GM12878 (cell line): ENCODE results near the gene CELF3. TPM values are rescaled to one million over a fixed set of nuclear protein-coding genes. Genes with fewer than 3 reads are reported as not detected.

Experiments
- ATAC-seq: fragments of 200-7000 bp; cut with Tn5 transposase; 3 replicates; pipeline ENCODE4 v1.9.1; 2020; ENCODE audit warnings: mild to moderate bottlenecking, moderate library complexity
- BruUV-seq: library from RNA; stranded (reverse); fragments of 400-500 nt; replicated peaks from 2 replicates; lab custom pipeline; 2021; lab: Mats Ljungman, UMichigan
- CTCF ChIA-PET: fragments of 300-600 bp; sonication (Branson Sonifier 250); formaldehyde crosslinking; extraction: SDS; loops from one replicate; lab custom pipeline; 2021; ENCODE audit warnings: inconsistent platforms; lab: Yijun Ruan, JAX
- POLR2A ChIA-PET: fragments of 350-600 bp; formaldehyde crosslinking; extraction: SDS; loops from one replicate; lab custom pipeline; 2021; ENCODE audit warnings: inconsistent platforms; lab: Charles Lee
- RAD21 ChIA-PET: fragments of 300-600 bp; sonication (Branson Sonifier 250); formaldehyde crosslinking; loops from one replicate; lab custom pipeline; 2023; ENCODE audit warnings: antibody characterized with exemption; ENCODE audit not compliant: unreplicated experiment; lab: Charles Lee
- SMC1A ChIA-PET: fragments of 300-600 bp; sonication (Branson Sonifier 250); formaldehyde crosslinking; loops from one replicate; lab custom pipeline; 2023; ENCODE audit not compliant: unreplicated experiment, uncharacterized antibody; lab: Charles Lee
- DNase-seq: peaks from one replicate; pipeline ENCODE4 v3.0.0-alpha.2; 2011; ENCODE audit warnings: low read depth, low spot score
- FAIRE-seq: peaks from 3 replicates; lab custom pipeline; 2011; peaks lifted over from hg19 to GRCh38; lab: Jason Lieb, UNC
- H2AFZ ChIP-seq: 2 replicates; pipeline ENCODE4 v1.6.0; 2011; ENCODE audit warnings: low read depth, low read length, control low read depth; ENCODE audit not compliant: control insufficient read depth
- H3K27ac ChIP-seq: 2 replicates; pipeline ENCODE4 v1.5.1; 2011; ENCODE audit warnings: control low read depth; ENCODE audit not compliant: control insufficient read depth, insufficient read depth
- H3K27me3 ChIP-seq, 2 experiments: replicated peaks in 1 of 2; 2 replicates each; pipeline versions ENCODE4 v1.6.0 to v1.6.1; 2011; ENCODE audit warnings: low read length in 1 of 2; ENCODE audit not compliant: control insufficient read depth in 2 of 2, insufficient read depth in 2 of 2
- H3K36me3 ChIP-seq, 2 experiments: 2 replicates each; pipeline ENCODE4 v1.5.1; 2011; ENCODE audit warnings: low read length in 1 of 2; ENCODE audit not compliant: control insufficient read depth in 2 of 2, insufficient read depth in 2 of 2
- H3K4me1 ChIP-seq: 2 replicates; pipeline ENCODE4 v1.6.1; 2011; ENCODE audit warnings: mild to moderate bottlenecking, low read length, moderate library complexity, mixed read lengths; ENCODE audit not compliant: control insufficient read depth, insufficient read depth
- H3K4me2 ChIP-seq: 2 replicates; pipeline ENCODE4 v1.6.0; 2011; ENCODE audit warnings: control low read depth; ENCODE audit not compliant: control insufficient read depth, insufficient read depth
- H3K4me3 ChIP-seq: fragments of 200-600 bp; sonication (generic); 2 replicates; pipeline ENCODE4 v1.5.1; 2016
- H3K79me2 ChIP-seq: 2 replicates; pipeline ENCODE4 v1.6.0; 2011; ENCODE audit warnings: low read length; ENCODE audit not compliant: control insufficient read depth, insufficient read depth
- H3K9ac ChIP-seq: 2 replicates; pipeline ENCODE4 v1.8.0; 2011; ENCODE audit warnings: low read length, control low read depth, mixed read lengths; ENCODE audit not compliant: control insufficient read depth, insufficient read depth
- H3K9me3 ChIP-seq: replicated peaks from 3 replicates; pipeline ENCODE4 v1.5.1; 2011; ENCODE audit warnings: mild to moderate bottlenecking, low read length; ENCODE audit not compliant: control insufficient read depth, insufficient read depth
- H4K20me1 ChIP-seq: 2 replicates; pipeline ENCODE4 v1.6.0; 2011; ENCODE audit not compliant: control insufficient read depth, insufficient read depth
- BCL11A ChIP-seq: IDR thresholded peaks from 2 replicates; pipeline ENCODE4 v1.6.1; 2011; ENCODE audit warnings: low read depth, low read length
- EZH2 ChIP-seq: IDR thresholded peaks from 2 replicates; pipeline ENCODE4 v1.6.1; 2012; ENCODE audit warnings: low read depth, mild to moderate bottlenecking, control low read depth, inconsistent platforms, low read length, borderline replicate concordance; ENCODE audit not compliant: control insufficient read depth
- IKZF2 ChIP-seq, 2 experiments: fragments of 450-650 bp; IDR thresholded peaks; 2 replicates each; pipeline ENCODE4 v1.6.1; 2017; ENCODE audit warnings: mild to moderate bottlenecking in 2 of 2, moderate library complexity in 2 of 2
- POLR2A ChIP-seq: IDR thresholded peaks from 2 replicates; pipeline ENCODE4 v1.6.1; 2011; ENCODE audit warnings: low read depth, mild to moderate bottlenecking, low read length
- RCOR1 ChIP-seq: conservative IDR thresholded peaks from 2 replicates; pipeline ENCODE4 v1.6.1; 2012; ENCODE audit warnings: low read depth, low read length, improper control_type of control experiment
- ZNF384 ChIP-seq: IDR thresholded peaks from 2 replicates; pipeline ENCODE4 v1.6.1; 2012; ENCODE audit warnings: low read depth, mild to moderate bottlenecking, low read length, improper control_type of control experiment, borderline replicate concordance
- WGBS: methylation state at CpG from one replicate; pipeline ENCODE4 v1.1.6; 2016; ENCODE audit warnings: low lambda C conversion rate; ENCODE audit not compliant: insufficient replicate concordance, insufficient coverage; ENCODE audit errors: missing lambda C conversion rate; 5-methylcytosine and 5-hydroxymethylcytosine counted together
- in situ Hi-C: fragments of 300-500 bp; cut with MboI; formaldehyde crosslinking; loops from 9 replicates; pipeline ENCODE4 v1.14.3; 2018; ENCODE audit warnings: mixed read lengths
- intact Hi-C: fragments of 100-400 bp; cut with micrococcal nuclease; formaldehyde crosslinking; loops from one replicate; pipeline ENCODE4 v1.14.2; 2022; ENCODE audit not compliant: unreplicated experiment
- polyA plus RNA-seq, 11 experiments: library from polyadenylated mRNA; depleted of rRNA in 4 of 11; unstranded in 6 of 11; stranded (reverse) in 5 of 11; fragments of >200 nt; fragmentation: Nextera tagmentation in 4 of 11; fragmentation: Illumina TruSeq in 1 of 11; extraction: Ambion mirVana in 4 of 11; extraction: Trizol in 1 of 11; gene quantifications; 1 replicate in 1 of 11; 2 replicates in 10 of 11; pipeline versions ENCODE4 v1.2.1 to v1.2.3, GENCODE V29; 2011 to 2016; ENCODE audit warnings: inconsistent platforms in 2 of 11, missing spikeins in 2 of 11, low read depth in 1 of 11
- total RNA-seq, 4 experiments: library from RNA; depleted of rRNA in 3 of 4; stranded (reverse); fragments of >200 nt in 3 of 4; fragmentation: Illumina TruSeq in 1 of 4; extraction: Trizol in 1 of 4; gene quantifications; 2 replicates each; pipeline versions ENCODE4 v1.2.1 to v1.2.3, GENCODE V29; 2013 to 2021
- TF ChIP-seq, protein P1 (sequence below): fragments of 450-650 bp; IDR thresholded peaks from 2 replicates; pipeline ENCODE4 v1.6.1; 2018; ENCODE audit warnings: borderline replicate concordance, mild to moderate bottlenecking; ENCODE audit not compliant: partially characterized antibody

Gene CELF3
- total and polyA plus RNA-seq, 10 of the 15 experiments (the other 5 are each of a cell fraction or from before 2014, with no cell fraction given) = 0.09 TPM; not detected in 9

DNA sequence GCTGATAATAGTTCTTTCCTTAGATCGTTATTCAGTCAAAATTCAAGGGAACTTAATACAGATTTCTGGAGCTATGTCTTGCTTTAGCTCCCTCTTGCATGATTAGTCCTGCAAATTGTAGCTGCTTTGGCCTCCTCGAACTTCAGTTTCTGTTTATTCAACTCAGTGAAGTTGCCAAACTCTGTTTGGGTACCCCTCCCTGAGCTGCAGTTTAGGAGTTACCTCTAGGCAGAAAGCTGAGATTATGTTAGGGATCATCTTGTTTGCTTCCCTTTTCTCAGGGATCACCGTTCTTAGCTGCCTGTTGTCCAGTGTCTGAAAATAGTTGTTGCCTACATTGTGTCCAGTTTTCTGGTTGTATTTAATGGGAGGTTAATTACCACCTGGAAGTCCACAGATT lies 61.2 kb downstream of the CELF3 start:
- H3K9me3 ChIP-seq = no peaks in the 10 kb centered on the region
- 0 out of 2 replicates have a peak, but pooled peaks cover 3% of the 10 kb centered on the region for H3K4me1 ChIP-seq
- WGBS = 76% methylated on average over 3 of the region's 3 CpGs
- no peak for ATAC-seq
- DNase-seq = no peak
- H3K4me2 ChIP-seq = no peak overlapping the region
- H3K36me3 ChIP-seq = peaks cover 0 to 10% of the 10 kb centered on the region in 2 experiments; a peak in 1 of 4 replicates
- BruUV-seq = no TSS peak
- no peak overlapping the region for H3K4me3 ChIP-seq
- in situ Hi-C loops (no loop called here), intact Hi-C loops (no loop called here)
- TF ChIP-seq IKZF2 (IDR thresholded peaks at IDR 0.05) (no peak), POLR2A (no peak), ZNF384 (no peak), RCOR1 (no peak), BCL11A (no peak), EZH2 (no peak)
- TF ChIP-seq, protein P1, sequence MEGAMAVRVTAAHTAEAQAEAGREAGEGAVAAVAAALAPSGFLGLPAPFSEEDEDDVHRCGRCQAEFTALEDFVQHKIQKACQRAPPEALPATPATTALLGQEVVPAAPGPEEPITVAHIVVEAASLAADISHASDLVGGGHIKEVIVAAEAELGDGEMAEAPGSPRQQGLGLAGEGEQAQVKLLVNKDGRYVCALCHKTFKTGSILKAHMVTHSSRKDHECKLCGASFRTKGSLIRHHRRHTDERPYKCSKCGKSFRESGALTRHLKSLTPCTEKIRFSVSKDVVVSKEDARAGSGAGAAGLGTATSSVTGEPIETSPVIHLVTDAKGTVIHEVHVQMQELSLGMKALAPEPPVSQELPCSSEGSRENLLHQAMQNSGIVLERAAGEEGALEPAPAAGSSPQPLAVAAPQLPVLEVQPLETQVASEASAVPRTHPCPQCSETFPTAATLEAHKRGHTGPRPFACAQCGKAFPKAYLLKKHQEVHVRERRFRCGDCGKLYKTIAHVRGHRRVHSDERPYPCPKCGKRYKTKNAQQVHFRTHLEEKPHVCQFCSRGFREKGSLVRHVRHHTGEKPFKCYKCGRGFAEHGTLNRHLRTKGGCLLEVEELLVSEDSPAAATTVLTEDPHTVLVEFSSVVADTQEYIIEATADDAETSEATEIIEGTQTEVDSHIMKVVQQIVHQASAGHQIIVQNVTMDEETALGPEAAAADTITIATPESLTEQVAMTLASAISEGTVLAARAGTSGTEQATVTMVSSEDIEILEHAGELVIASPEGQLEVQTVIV = no peak
- no peaks in the 10 kb centered on the region for H4K20me1 ChIP-seq
- ChIA-PET CTCF (interaction anchor here (0.7 to 1.2 kb wide), 3 partner anchors 61 to 363 kb away, joined by 3 read pairs; no protein-coding TSS in a partner anchor), RAD21 (no interaction called here), SMC1A (interaction anchor here (0.6 to 1.8 kb wide), 3 partner anchors 9 to 181 kb away, joined by 3 to 4 read pairs (median 3); no protein-coding TSS in a partner anchor), POLR2A (no interaction called here)
- no peak overlapping the region for H3K27ac ChIP-seq
- H2AFZ ChIP-seq = no peak overlapping the region
- no peaks in the 10 kb centered on the region for H3K79me2 ChIP-seq
- FAIRE-seq = no peak
- no peaks in the 10 kb centered on the region for H3K27me3 ChIP-seq
- H3K9ac ChIP-seq = no peak overlapping the region
